ENCODE results near the gene BAHCC1. TPM values are rescaled to one million over a fixed set of nuclear protein-coding genes. Genes with fewer than 3 reads are reported as not detected.

Gene BAHCC1
- total and polyA plus RNA-seq, 2 of the 8 experiments (the other 6 are each of a cell fraction or from before 2014, with no cell fraction given) = 0.26 to 0.58 TPM

DNA sequence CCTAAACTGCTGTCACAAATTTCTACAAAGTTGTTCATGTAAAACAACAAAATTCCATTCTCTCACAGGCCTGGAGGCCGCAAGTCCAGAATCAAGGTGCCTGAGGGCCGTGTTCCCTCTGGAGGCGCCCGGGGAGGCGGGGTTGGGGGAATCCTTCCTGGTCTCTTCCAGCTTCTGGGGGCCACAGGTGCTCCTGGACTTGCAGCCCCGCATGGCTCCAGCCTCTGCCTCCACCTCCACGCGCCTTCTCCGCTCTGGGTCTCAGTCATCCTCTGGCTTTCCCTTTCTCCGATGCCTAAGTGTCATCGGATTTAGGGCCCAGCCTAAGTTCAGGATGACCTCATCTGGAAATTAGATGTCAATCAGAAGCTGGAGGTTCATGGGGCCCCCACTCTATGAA lies 28.6 kb upstream of the BAHCC1 start:
- Histone ChIP-seq H3K18ac (ENCODE audit: extremely low read depth, low read length) (no peak overlapping the region), H3K4me3 (ENCODE audit: extremely low read depth in 1 of 4, insufficient read depth in 2 of 4, low read depth in 3 of 4, low read length in 4 of 4) (no peak overlapping the region), H3K79me1 (ENCODE audit: low read depth, low read length) (no peaks in the 10 kb centered on the region), H4K5ac (ENCODE audit: insufficient read length, low read depth, low read length) (no peak overlapping the region), H2AK5ac (ENCODE audit: low read depth, low read length) (no peak overlapping the region), H3K56ac (replicated peaks; ENCODE audit: insufficient read length, low read depth, low read length) (no peak overlapping the region), H2AFZ (ENCODE audit: low read length) (no peak overlapping the region), H3K9ac (replicated peaks in 1 of 4; ENCODE audit: extremely low read depth in 1 of 4, low read depth in 3 of 4, low read length in 3 of 4) (no peak overlapping the region), H2BK15ac (ENCODE audit: low read length) (no peak overlapping the region), H3K36me3 (ENCODE audit: control insufficient read depth in 2 of 4, insufficient read depth in 4 of 4, low read length in 3 of 4) (no peaks in the 10 kb centered on the region), H2BK5ac (ENCODE audit: low read depth, low read length) (no peak overlapping the region), H2BK120ac (replicated peaks; ENCODE audit: low read depth, low read length) (no peak overlapping the region), H2BK20ac (ENCODE audit: low read length) (no peak overlapping the region), H4K20me1 (replicated peaks in 1 of 2; ENCODE audit: control insufficient read depth in 1 of 2, insufficient read depth in 2 of 2, low read length in 2 of 2) (no peaks in the 10 kb centered on the region), H3K23ac (ENCODE audit: insufficient read length) (no peak overlapping the region), H3K14ac (ENCODE audit: insufficient read length) (no peak overlapping the region), H3K4ac (replicated peaks; ENCODE audit: insufficient read length, low read depth, low read length) (no peak overlapping the region), H2BK12ac (ENCODE audit: low read depth, low read length) (no peak overlapping the region), H3K9me3 (ENCODE audit: insufficient read depth in 2 of 2, low read depth in 1 of 2, low read length in 1 of 2) (no peaks in the 10 kb centered on the region), H4K8ac (ENCODE audit: extremely low read depth, insufficient read depth, low read length) (no peak overlapping the region), H3K27me3 (replicated peaks in 1 of 4; ENCODE audit: control insufficient read depth in 3 of 4, extremely low read depth in 1 of 4, insufficient read depth in 3 of 4, low read length in 3 of 4) (peaks cover 0 to 16% (median 2%) of the 10 kb centered on the region in 4 experiments; a peak in 4 of 7 replicates), H3K4me1 (replicated peaks in 1 of 4; ENCODE audit: control insufficient read depth in 3 of 4, insufficient read depth in 4 of 4, low read length in 3 of 4) (peaks cover 0 to 9% (median 3%) of the 10 kb centered on the region in 4 experiments; a peak in 3 of 7 replicates), H3K23me2 (ENCODE audit: low read depth, low read length) (no peaks in the 10 kb centered on the region; the same call in 1 of the 2 replicates), H3K4me2 (ENCODE audit: insufficient read depth in 1 of 2, low read depth in 2 of 2, low read length in 2 of 2) (no peak overlapping the region), H3K79me2 (ENCODE audit: control insufficient read depth in 1 of 2, insufficient read depth in 2 of 2, low read length in 2 of 2) (no peaks in the 10 kb centered on the region), H4K91ac (replicated peaks; ENCODE audit: insufficient read length, low read length) (no peak overlapping the region), H3K27ac (ENCODE audit: low read depth, low read length) (no peak overlapping the region)
- POLR2A ChIA-PET (ENCODE audit: partially characterized antibody) = no interaction called here
- WGBS, 2 experiments (ENCODE audit: extremely low coverage in 1 of 2, insufficient coverage in 1 of 2, insufficient read length in 1 of 2, insufficient replicate concordance in 2 of 2, low coverage in 1 of 2, low lambda C conversion rate in 2 of 2, missing lambda C conversion rate in 1 of 2) = 95% methylated on average over 9 of the region's 11 CpGs; no CpG with 5 or more reads in 1 of the 2 experiments
- FAIRE-seq (no peak), DNase-seq (ENCODE audit: low read depth in 1 of 2, low spot score in 2 of 2) (no peak)
- CTCF ChIA-PET (ENCODE audit: partially characterized antibody) = interaction anchor here (1.2 kb wide), 1 partner anchor 12 kb away, joined by 3 read pairs; no protein-coding TSS in a partner anchor
- TF ChIP-seq ASH2L (IDR thresholded peaks at IDR 0.05; ENCODE audit: low read length) = no peak
- TF ChIP-seq CHD1 (IDR thresholded peaks at IDR 0.05; ENCODE audit: low read depth, low read length) = no peak
- no peak for TF ChIP-seq TEAD4 (IDR thresholded peaks at IDR 0.05; ENCODE audit: low read depth, low read length)
- TF ChIP-seq RNF2 (IDR thresholded peaks at IDR 0.05; ENCODE audit: borderline replicate concordance, low read depth, low read length, missing control alignments, poor library complexity, severe bottlenecking) = no peak
- TF ChIP-seq SAP30 (IDR thresholded peaks at IDR 0.05; ENCODE audit: insufficient read depth, insufficient replicate concordance, low read length) = no peak
- TF ChIP-seq RAD21 (IDR thresholded peaks at IDR 0.05 in 1 of 2, conservative IDR thresholded peaks at IDR 0.05 in 1 of 2; ENCODE audit: low read depth in 2 of 2, low read length in 2 of 2) = no peak
- TF ChIP-seq RBBP5 (IDR thresholded peaks at IDR 0.05; ENCODE audit: borderline replicate concordance, low read depth, low read length) = no peak
- TF ChIP-seq, protein P1, sequence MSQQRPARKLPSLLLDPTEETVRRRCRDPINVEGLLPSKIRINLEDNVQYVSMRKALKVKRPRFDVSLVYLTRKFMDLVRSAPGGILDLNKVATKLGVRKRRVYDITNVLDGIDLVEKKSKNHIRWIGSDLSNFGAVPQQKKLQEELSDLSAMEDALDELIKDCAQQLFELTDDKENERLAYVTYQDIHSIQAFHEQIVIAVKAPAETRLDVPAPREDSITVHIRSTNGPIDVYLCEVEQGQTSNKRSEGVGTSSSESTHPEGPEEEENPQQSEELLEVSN (IDR thresholded peaks at IDR 0.05) = no peak
- TF ChIP-seq KDM1A (IDR thresholded peaks at IDR 0.05; ENCODE audit: borderline replicate concordance, low read length) = no peak
- TF ChIP-seq EGR1 (IDR thresholded peaks at IDR 0.05; ENCODE audit: borderline replicate concordance, low read depth, low read length) = no peak
- TF ChIP-seq BCL11A (IDR thresholded peaks at IDR 0.05; ENCODE audit: low read depth in 2 of 2, low read length in 2 of 2) = no peak
- TF ChIP-seq JUND (IDR thresholded peaks at IDR 0.05; ENCODE audit: low read length) = no peak

Data from H1 (cell line).